ENCODE data around the gene MGMT.

DNA sequence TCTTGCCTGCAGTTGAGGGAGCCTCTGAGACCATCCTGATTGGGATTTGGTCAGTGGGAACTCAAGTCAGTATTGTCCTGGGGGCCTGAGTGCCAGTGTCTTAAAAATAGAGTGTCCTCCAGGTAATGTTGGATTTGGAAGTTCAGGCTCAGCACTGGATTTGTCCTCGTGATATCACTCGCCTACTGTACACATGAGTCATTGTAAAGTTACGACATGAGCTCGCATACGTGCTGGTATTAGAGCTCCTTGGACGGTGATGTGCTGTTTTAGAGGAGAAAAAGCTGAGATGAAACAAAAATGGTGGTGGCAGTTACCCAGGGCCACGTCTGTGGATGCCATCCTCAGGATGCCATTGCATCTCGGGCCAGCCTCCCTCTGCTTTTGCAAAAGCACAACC lies 78.2 kb downstream of the MGMT start:
- no peak for TF ChIP-seq EZH2 (IDR thresholded peaks at IDR 0.05; ENCODE audit: borderline replicate concordance, low read length)
- TF ChIP-seq, protein P1, sequence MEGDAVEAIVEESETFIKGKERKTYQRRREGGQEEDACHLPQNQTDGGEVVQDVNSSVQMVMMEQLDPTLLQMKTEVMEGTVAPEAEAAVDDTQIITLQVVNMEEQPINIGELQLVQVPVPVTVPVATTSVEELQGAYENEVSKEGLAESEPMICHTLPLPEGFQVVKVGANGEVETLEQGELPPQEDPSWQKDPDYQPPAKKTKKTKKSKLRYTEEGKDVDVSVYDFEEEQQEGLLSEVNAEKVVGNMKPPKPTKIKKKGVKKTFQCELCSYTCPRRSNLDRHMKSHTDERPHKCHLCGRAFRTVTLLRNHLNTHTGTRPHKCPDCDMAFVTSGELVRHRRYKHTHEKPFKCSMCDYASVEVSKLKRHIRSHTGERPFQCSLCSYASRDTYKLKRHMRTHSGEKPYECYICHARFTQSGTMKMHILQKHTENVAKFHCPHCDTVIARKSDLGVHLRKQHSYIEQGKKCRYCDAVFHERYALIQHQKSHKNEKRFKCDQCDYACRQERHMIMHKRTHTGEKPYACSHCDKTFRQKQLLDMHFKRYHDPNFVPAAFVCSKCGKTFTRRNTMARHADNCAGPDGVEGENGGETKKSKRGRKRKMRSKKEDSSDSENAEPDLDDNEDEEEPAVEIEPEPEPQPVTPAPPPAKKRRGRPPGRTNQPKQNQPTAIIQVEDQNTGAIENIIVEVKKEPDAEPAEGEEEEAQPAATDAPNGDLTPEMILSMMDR (conservative IDR thresholded peaks at IDR 0.05 in 1 of 2, IDR thresholded peaks at IDR 0.05 in 1 of 2; ENCODE audit: extremely low read depth in 1 of 2, insufficient read depth in 1 of 2, low read depth in 1 of 2, low read length in 2 of 2): no peak
